Measurements from ENCODE around the gene MAPK8IP3. TPM values are rescaled to one million over a fixed set of nuclear protein-coding genes. Genes with fewer than 3 reads are reported as not detected.
A peak's percentile ranks its signal among the peaks of the same experiment; 100 is the strongest.

The MAPK8IP3 gene
- total RNA-seq, 6 experiments from 2014 or later: 34.3 to 39.9 (median 37.1) TPM

- Mint-ChIP-seq H3K36me3 (ENCODE audit: low read depth) (peaks cover 25% of the 10 kb centered on the region), H3K9me3 (no peaks in the 10 kb centered on the region), H3K27ac (peak overlapping the region; percentile 84), H3K4me3 (peak overlapping the region; percentile 94), H3K4me1 (ENCODE audit: low read depth) (peaks cover 32% of the 10 kb centered on the region), H3K27me3 (ENCODE audit: insufficient read depth) (no peaks in the 10 kb centered on the region; the same call in 1 of the 2 replicates)
- DNase-seq: peak; percentile 18
- TF ChIP-seq CTCF (IDR thresholded peaks at IDR 0.05): no peak
Measured at GRCh38 chr16:1678500-1679098, 27.4 kb upstream of the MAPK8IP3 start.

GRCh38 chr16:1680361-1680760 is 25.6 kb upstream of the MAPK8IP3 start:
- DNase-seq: no peak
- no peak for TF ChIP-seq CTCF (IDR thresholded peaks at IDR 0.05)
- Mint-ChIP-seq H3K36me3 (ENCODE audit: low read depth) (peaks cover 11% of the 10 kb centered on the region), H3K4me3 (no peak overlapping the region), H3K27me3 (ENCODE audit: insufficient read depth) (no peaks in the 10 kb centered on the region; the same call in 1 of the 2 replicates), H3K27ac (no peak overlapping the region), H3K9me3 (no peaks in the 10 kb centered on the region), H3K4me1 (ENCODE audit: low read depth) (peaks cover 18% of the 10 kb centered on the region)

- DNase-seq: no peak
- no peak overlapping the region for H3K4me3 Mint-ChIP-seq
- peaks cover 7% of the 10 kb centered on the region; the same call in 1 of the 2 replicates for H3K36me3 Mint-ChIP-seq (ENCODE audit: low read depth)
- peaks cover 12% of the 10 kb centered on the region for H3K4me1 Mint-ChIP-seq (ENCODE audit: low read depth)
- no peaks in the 10 kb centered on the region; the same call in 1 of the 2 replicates for H3K27me3 Mint-ChIP-seq (ENCODE audit: insufficient read depth)
- H3K27ac Mint-ChIP-seq: no peak overlapping the region
- TF ChIP-seq CTCF (IDR thresholded peaks at IDR 0.05): no peak
- no peaks in the 10 kb centered on the region for H3K9me3 Mint-ChIP-seq
Measured at GRCh38 chr16:1681032-1681431, 25.0 kb upstream of the MAPK8IP3 start.

GRCh38 chr16:1687427-1688316 is 18.3 kb upstream of the MAPK8IP3 start:
- peaks cover 31% of the 10 kb centered on the region for H3K36me3 Mint-ChIP-seq (ENCODE audit: low read depth)
- no peak overlapping the region for H3K27ac Mint-ChIP-seq
- H3K9me3 Mint-ChIP-seq: no peaks in the 10 kb centered on the region
- H3K27me3 Mint-ChIP-seq (ENCODE audit: insufficient read depth): no peaks in the 10 kb centered on the region; the same call in 1 of the 2 replicates
- no peak for DNase-seq
- H3K4me3 Mint-ChIP-seq: no peak overlapping the region
- peaks cover 37% of the 10 kb centered on the region for H3K4me1 Mint-ChIP-seq (ENCODE audit: low read depth)
- no peak for TF ChIP-seq CTCF (IDR thresholded peaks at IDR 0.05)

GRCh38 chr16:1688807-1689560 is 17.0 kb upstream of the MAPK8IP3 start:
- peaks cover 36% of the 10 kb centered on the region for H3K36me3 Mint-ChIP-seq (ENCODE audit: low read depth)
- H3K9me3 Mint-ChIP-seq: no peaks in the 10 kb centered on the region
- TF ChIP-seq CTCF (IDR thresholded peaks at IDR 0.05): no peak
- H3K27ac Mint-ChIP-seq: no peak overlapping the region; the same call in 1 of the 2 replicates
- no peaks in the 10 kb centered on the region; the same call in none of the 2 replicates for H3K27me3 Mint-ChIP-seq (ENCODE audit: insufficient read depth)
- DNase-seq: no peak
- no peak overlapping the region for H3K4me3 Mint-ChIP-seq
- peaks cover 38% of the 10 kb centered on the region for H3K4me1 Mint-ChIP-seq (ENCODE audit: low read depth)

Data from HFFc6 (cell line).